ENCODE results near the gene APMAP.
A peak's percentile ranks its signal among the peaks of the same experiment; 100 is the strongest.

APMAP gene

GRCh38 chr20:24986436-24987015 is 6.0 kb downstream of the APMAP start:
- no peak for DNase-seq

GRCh38 chr20:24985802-24986201 is 6.7 kb downstream of the APMAP start:
- no peak for DNase-seq

- DNase-seq, result no peak
Observed at GRCh38 chr20:24984961-24985640, 7.5 kb downstream of the APMAP start.

DNA sequence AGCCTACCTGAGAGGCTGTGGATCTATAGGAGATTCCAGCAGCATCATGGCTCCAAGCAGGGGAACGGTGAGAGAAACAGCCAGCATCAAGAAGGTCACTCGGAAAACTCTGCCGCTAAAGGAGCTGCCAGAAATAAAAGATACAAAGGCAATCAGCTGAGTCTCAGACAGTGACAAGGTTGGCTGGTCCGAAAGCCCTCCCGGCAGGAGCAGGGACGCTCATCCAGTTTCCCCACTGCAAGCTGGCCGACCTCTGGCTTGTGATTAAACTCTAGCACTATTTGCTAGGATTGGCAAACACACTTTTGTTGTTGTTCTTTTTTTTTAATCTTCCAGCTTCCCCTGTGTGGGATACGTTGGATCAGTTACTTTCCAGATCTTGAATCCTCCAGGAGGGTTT is 8.7 kb downstream of the APMAP start:
- no peak for DNase-seq

GRCh38 chr20:24981790-24982189 is 10.8 kb downstream of the APMAP start:
- no peak for DNase-seq

GRCh38 chr20:24981282-24981681 is 11.3 kb downstream of the APMAP start:
- DNase-seq, result no peak

- DNase-seq, result no peak
Observed at GRCh38 chr20:24980291-24981053, 12.1 kb downstream of the APMAP start.

- DNase-seq, result no peak
Observed at GRCh38 chr20:24979036-24979960, 13.3 kb downstream of the APMAP start.

DNA sequence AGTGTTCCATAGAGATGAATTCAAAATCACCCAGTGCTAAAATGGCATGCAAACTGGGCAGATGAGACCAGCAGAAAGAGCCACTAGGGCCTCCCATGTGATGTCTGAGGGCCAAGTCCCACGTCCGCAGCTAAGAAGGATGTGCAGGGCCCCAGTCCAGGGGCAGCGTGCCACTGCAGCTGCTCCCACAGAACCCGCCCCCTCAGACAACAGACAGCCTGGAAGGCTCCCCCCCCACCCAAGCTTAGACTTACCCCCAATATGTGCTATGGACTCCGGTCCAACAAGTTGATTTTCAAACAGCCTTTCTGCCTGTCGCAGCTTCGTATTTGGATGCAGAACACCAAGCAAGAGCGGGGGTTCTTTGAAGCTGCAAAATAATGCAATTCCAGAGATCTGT is 14.0 kb downstream of the APMAP start:
- no peak for DNase-seq

DNA sequence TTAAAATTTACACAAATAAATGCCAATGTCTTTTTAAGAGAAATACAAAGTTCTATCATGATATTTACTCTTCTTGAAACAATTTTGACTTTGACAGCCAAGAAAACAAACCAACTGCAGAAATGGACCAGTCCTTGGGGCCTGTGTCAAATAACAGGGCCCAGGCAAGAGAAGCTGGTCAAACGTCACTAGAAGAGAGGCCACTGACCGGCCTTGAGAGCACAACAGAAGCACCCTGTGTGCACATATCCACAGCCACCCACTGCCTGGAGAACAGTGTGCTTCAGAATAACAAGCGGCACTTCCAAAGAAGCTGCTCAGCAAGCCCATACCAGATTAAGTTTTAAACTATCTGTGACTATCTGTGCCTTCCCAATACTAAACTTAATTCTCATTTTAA is 14.8 kb downstream of the APMAP start:
- no peak for DNase-seq

DNA sequence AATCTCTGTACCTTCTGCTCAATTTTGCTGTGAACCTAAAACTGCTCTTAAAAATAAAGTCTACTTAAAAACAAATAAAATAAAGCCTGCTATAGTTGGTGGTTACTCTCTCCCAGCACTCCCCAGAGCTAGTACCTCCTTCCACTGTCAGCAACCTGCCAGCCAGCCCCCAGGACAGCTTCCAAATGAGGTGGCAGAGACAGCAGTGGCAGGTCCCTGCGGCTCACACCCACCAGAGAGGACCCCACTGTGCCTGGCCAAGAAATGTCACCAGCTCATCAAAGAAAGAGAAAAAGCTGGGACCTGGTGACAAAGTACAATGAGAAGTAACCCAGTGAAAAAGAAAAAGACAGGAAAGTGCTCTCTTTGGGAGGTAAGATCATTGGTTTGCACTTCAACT is 15.2 kb downstream of the APMAP start:
- DNase-seq, result no peak

DNA sequence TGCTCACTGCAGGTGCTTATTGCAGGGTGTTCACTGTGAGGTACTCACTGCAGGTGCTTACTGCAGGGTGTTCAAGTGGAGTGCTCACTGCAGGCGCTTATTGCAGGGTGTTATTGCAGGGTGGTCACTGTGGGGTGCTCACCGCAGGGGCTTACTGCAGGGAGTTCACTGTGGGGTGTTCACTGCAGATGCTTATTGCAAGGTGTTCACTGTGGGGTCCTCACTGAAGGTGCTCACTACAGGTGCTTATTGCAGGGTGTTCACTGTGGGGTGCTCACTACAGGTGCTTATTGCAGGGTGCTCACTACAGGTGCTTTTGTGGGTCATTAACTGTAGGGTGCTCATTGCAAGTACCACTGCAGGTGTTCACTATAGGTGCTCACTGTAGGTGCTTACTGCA is 20.2 kb downstream of the APMAP start:
- no peak for DNase-seq

DNA sequence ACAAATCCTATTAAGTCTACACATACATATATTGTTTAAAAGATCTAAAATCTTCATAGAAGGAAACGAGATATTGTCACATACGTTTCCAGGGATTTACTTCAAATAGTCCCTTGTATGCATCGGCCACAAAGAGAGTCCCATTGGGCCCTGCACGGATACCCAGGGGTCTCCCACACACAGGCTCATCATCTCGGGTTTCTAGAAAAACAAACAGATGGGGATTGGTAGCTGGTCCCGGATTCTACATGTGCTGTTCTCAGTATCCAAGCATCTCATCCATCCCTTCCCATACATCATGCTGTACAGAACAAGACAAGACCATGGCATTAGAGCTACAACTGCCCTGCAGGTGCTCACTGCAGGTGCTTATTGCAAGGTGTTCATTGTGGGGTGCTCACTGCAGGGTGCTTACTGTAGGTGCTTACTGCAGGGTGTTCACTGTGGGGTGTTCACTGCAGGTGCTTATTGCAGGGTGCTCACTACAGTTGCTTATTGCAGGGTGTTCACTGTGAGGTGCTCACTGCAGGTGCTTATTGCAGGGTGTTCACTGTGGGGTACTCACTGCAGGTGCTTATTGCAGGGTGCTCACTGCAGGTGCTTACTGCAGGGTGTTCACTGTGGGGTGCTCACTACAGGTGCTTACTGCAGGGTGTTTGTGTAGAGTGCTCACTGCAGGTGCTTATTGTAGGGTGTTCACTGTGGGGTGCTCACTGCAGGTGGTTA is 21.0 kb downstream of the APMAP start:
- no peak for DNase-seq

DNA sequence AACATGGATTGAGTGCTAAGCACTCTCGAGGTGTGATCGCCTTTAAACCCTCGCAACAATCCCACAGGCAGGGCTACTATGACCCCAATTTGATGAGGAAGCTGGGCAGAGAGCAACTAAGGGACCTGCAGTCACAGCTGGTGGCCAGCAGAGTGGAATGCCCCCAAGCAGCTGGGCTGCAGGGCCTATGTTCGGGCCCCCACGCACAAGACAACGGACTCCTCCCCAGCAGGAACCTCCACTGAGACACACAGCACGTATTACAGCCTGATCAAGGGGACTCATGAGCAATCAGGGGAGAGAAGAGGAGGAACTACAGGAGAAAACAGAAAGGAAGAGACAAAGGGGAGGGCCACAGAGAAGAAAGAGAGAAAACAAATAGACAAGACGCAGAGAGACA is 21.8 kb downstream of the APMAP start:
- no peak for DNase-seq

DNA sequence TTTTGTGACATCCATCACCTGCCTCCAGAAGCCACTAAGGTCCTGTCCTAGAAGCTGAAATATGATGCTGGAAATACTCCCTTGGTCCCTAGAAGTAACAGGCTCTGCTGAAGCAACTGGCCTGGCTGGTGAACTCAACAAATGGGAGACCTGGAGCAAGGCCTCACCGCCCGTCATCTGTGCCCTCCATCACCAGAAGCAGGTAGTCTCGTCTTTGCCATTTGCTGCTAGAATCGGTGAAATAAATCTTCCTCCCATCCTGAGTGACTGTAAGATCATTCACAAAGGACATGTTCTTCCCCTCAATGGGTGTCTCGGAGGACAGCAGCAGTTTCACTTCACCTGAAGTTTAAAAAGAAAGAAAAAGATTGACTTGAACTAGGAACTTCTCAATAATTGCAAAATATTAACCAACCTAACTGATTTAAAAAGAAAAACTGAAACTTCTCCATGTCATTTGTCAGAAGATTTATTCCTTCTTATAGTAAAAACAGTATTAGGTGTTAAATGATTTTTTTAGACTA is 22.5 kb downstream of the APMAP start:
- DNase-seq, result no peak

- no peak for DNase-seq
Observed at GRCh38 chr20:24969186-24970029, 23.1 kb downstream of the APMAP start.

DNA sequence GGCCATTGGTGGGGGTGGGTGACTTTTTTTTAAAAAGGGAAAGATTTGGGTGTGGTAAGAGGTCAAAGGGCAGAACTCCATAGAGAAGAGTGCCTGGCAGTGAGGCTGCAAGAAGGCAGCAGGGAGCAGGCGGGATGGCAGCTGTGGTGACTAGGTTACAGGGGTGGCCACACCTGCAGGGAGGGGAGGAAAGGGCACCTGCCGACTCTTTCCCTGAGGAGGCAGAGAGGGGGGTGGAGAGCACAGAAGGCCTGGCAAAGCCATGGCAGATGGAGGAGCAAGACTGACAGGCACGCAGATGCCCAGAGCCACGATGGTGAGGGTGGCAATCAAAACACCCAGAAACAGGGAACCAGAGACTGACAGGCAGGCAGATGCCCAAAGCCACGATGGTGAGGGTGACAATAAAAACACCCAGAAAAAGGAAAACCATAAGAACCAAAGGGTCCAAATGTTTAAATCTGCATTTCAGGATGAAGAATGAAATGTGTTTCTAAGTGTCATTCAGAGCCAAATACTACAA is 24.2 kb downstream of the APMAP start:
- DNase-seq, result peak; percentile 49

GRCh38 chr20:24966317-24967012 is 26.1 kb downstream of the APMAP start:
- no peak for DNase-seq

DNA sequence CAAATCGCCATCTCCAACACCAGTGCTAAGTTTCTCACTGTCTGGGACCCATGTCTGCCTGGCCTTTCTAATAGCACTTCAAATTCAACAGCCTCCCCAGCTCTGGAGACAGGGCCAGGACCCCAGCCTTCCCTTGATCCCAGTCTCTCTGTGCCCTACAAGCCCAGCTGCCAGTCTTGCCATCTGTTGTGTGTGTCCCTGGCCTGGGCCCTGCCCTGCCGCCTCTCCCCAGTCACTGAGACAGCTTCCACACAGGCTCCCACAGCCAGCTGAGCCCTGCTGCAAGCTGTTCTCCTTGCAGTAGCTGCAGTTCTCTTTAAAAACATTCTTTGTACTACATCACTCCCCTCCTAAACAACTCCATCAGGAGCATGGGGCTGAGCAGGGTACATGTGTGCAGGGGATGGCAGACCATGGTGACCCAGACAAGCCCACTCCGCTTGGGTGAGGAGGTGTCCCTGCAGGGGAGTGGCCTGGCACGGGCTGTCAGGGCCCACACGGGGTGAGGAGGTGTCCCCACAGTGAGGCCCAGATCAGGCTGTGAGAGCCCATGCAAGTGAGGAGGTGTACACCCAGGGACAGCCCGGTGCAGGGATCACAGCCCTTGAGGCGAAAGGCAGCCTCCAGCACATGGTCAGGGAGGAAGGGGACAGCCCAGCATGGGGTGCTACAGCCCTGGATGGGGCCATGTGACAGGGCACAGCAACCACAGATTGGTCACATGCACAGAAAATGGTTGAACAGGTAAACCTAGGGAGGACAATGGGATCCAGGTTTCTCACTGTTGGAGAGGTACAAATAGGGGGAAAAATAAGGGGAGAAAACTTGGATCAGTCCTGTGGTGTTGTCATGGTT is 27.3 kb downstream of the APMAP start:
- DNase-seq, result no peak

- no peak for DNase-seq
Observed at GRCh38 chr20:24964506-24964840, 28.1 kb downstream of the APMAP start.
